Cardiac fibroblast (primary cell): ENCODE measurements around the gene MIGA2.

Experiments used
- DNase-seq, 2 donors: peaks; one replicate each; pipeline versions ENCODE4 v3.0.0 to v3.0.0-alpha.2; 2010; ENCODE audit warnings: low read depth in 2 of 2
- H3K4me3 ChIP-seq, 2 donors: replicated peaks in 1 of 2; 1 replicate in 1 of 2; 2 replicates in 1 of 2; pipeline ENCODE4 v1.5.1; 2011; ENCODE audit warnings: low read depth in 2 of 2, low read length in 2 of 2, mild to moderate bottlenecking in 2 of 2, moderate library complexity in 1 of 2
- TF ChIP-seq, protein P1 (sequence below): IDR thresholded peaks from one replicate; pipeline ENCODE4 v1.5.1; 2011; ENCODE audit warnings: low read depth, mild to moderate bottlenecking, low read length, inconsistent platforms

MIGA2 gene

DNA sequence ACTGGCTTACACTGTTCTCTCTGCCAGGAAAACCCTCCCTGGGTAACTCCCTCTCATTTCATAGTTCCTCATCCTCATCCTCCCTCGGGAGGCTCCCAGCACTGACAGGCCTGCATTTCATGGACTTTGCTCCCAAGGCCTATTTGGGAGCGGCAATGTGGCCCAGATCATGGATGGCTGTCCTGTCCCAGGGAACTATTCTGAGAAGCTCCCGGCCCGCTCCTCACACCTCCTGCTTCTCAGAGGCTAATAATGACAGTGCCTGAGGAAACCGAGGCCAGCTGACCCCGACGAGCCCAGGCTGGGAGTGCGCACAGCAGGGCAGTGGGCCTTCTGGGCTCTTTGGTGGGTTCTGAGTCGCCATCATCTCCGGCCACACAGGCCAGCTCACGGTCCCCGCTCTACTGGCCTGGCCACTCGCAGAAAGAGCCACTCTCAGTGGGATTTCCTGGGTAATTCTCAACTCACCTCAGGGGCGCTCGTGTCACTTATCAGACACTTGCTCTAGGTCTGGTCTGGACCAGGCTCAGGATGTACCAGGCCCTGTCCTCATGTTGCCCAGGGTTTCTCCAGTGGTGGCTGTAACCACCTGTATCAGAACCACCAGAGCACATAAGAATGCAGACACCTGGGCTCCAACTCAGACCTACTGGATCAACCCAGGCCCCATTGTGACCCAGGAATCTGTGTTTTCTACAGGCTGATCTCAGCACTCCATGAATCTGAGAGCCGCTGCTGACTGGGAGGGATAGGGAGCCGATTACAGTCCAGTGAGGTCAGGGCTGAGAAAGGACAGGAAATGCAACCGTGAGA is 42.5 kb downstream of the MIGA2 start:
- H3K4me3 ChIP-seq, result no peak overlapping the region
- TF ChIP-seq, protein P1, sequence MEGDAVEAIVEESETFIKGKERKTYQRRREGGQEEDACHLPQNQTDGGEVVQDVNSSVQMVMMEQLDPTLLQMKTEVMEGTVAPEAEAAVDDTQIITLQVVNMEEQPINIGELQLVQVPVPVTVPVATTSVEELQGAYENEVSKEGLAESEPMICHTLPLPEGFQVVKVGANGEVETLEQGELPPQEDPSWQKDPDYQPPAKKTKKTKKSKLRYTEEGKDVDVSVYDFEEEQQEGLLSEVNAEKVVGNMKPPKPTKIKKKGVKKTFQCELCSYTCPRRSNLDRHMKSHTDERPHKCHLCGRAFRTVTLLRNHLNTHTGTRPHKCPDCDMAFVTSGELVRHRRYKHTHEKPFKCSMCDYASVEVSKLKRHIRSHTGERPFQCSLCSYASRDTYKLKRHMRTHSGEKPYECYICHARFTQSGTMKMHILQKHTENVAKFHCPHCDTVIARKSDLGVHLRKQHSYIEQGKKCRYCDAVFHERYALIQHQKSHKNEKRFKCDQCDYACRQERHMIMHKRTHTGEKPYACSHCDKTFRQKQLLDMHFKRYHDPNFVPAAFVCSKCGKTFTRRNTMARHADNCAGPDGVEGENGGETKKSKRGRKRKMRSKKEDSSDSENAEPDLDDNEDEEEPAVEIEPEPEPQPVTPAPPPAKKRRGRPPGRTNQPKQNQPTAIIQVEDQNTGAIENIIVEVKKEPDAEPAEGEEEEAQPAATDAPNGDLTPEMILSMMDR, result no peak
- DNase-seq, result no peak

- H3K4me3 ChIP-seq, result peak overlapping the region in 1 of 2 donors; percentile 84
- TF ChIP-seq, protein P1, result no peak
- DNase-seq, result no peak
Observed at GRCh38 chr9:129079829-129080228, 43.4 kb downstream of the MIGA2 start.

- DNase-seq, result no peak
- TF ChIP-seq, protein P1, result no peak
- H3K4me3 ChIP-seq, result peak overlapping the region; percentile 64 to 84
Observed at GRCh38 chr9:129080298-129080600, 43.8 kb downstream of the MIGA2 start.

- peak; percentile 99 to 100 for DNase-seq
- H3K4me3 ChIP-seq, result peak within 1 kb of the TSS; percentile 75 to 84
Observed at GRCh38 chr9:129080601-129081387, 44.4 kb downstream of the MIGA2 start, which contains the start of gene DOLPP1. DOLPP1 (plus strand) TSS chr9:129081111; CDS start chr9:129081132, 21 bp downstream.

GRCh38 chr9:129081388-129081904 is 45.0 kb downstream of the MIGA2 start:
- no peak for DNase-seq
- TF ChIP-seq, protein P1, result no peak
- H3K4me3 ChIP-seq, result peak overlapping the region; percentile 75 to 84

More at GRCh38 chr9:129080601-129081387, 44.4 kb downstream of the MIGA2 start, which contains the start of gene DOLPP1:
- TF ChIP-seq, protein P1, result no peak

- H3K4me3 ChIP-seq, result no peak overlapping the region
- DNase-seq, result no peak
- TF ChIP-seq, protein P1, result no peak
Observed at GRCh38 chr9:129084087-129084486, 47.7 kb downstream of the MIGA2 start.
